Memory B cell (primary cell): ENCODE results near the gene NOX4.
"Not testable (repeated sequence)": the region's sequence is repeated elsewhere in the genome, so short reads cannot be mapped to it uniquely, and the experiment has no call there.

Experiments used
- ATAC-seq: fragments of 150-1000 bp; cut with Tn5 transposase; 2 replicates; pipeline ENCODE4 v1.10.0; 2021; ENCODE audit warnings: low read depth, mild to moderate bottlenecking, moderate library complexity
- DNase-seq, 2 donors: peaks; one replicate each; pipeline ENCODE4 v3.0.0; 2022; ENCODE audit warnings: low spot score in 2 of 2
- H3K27ac Mint-ChIP-seq: one replicate; pipeline ENCODE4 v1.8.0; 2022; ENCODE audit warnings: mild to moderate bottlenecking, moderate library complexity, mixed read lengths
- H3K27me3 Mint-ChIP-seq: one replicate; pipeline ENCODE4 v1.8.0; 2022; ENCODE audit warnings: mixed read lengths
- H3K36me3 Mint-ChIP-seq: one replicate; pipeline ENCODE4 v1.8.0; 2022; ENCODE audit warnings: mild to moderate bottlenecking, mixed read lengths
- H3K4me1 Mint-ChIP-seq: one replicate; pipeline ENCODE4 v1.8.0; 2022; ENCODE audit warnings: mixed read lengths
- H3K4me3 Mint-ChIP-seq: one replicate; pipeline ENCODE4 v1.8.0; 2022; ENCODE audit warnings: mild to moderate bottlenecking, moderate library complexity, mixed read lengths
- H3K9me3 Mint-ChIP-seq: one replicate; pipeline ENCODE4 v1.8.0; 2022; ENCODE audit warnings: mixed read lengths

The NOX4 gene

DNA sequence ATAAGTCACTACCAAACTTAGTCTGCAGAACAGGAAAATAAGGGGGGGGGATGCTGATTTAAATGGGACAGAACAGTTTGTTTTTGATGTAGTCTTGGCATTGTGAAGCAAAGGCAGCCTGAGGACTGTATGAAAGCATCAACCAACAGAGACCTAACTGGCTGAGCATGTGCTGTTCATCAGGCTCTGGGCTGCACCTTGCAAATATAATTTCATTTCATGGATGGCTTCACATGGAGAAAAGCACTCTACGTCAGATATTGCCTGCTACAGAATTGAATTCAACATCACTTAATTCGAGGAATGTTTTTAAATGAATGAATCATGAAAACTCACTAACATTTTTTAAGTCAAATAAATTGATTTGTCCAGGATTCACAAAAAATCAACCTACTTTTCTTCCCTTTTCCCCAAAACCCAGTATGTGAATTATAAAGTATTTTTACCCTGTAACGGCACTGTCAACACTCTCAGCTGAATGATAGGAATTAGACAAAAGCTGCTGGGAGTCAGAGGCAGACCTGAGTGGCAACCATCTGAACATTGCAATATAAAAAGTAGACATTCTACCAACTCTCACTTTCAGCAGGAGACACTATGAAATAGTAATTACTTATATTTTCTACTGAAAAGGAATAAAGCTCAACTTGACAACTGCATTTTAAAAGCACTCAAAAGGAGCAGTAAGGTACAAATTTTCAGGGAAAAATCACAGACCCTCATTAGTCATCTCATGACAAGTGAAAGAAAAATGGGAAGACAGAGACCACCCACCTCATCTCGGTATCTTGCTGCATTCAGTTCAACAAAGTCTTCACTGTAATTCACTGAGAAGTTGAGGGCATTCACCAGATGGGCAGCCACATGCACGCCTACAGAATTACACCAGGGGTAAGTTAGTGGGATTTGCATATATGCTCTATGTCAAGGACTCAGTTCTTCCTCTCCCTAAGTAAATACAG is 47.5 kb downstream of the NOX4 start:
- no peaks in the 10 kb centered on the region for H3K27me3 Mint-ChIP-seq
- peaks cover 3% of the 10 kb centered on the region for H3K9me3 Mint-ChIP-seq
- no peak overlapping the region for H3K4me3 Mint-ChIP-seq
- no peaks in the 10 kb centered on the region for H3K36me3 Mint-ChIP-seq
- DNase-seq (no peak), ATAC-seq (no peak)
- H3K4me1 Mint-ChIP-seq = no peaks in the 10 kb centered on the region
- no peak overlapping the region for H3K27ac Mint-ChIP-seq

GRCh38 chr11:89442801-89443200 is 48.4 kb downstream of the NOX4 start:
- Mint-ChIP-seq H3K27ac (no peak overlapping the region), H3K9me3 (peaks cover 3% of the 10 kb centered on the region), H3K36me3 (no peaks in the 10 kb centered on the region), H3K4me1 (no peaks in the 10 kb centered on the region), H3K27me3 (no peaks in the 10 kb centered on the region), H3K4me3 (no peak overlapping the region)
- DNase-seq (no peak), ATAC-seq (no peak)

GRCh38 chr11:89441606-89442005 is 49.6 kb downstream of the NOX4 start:
- no peaks in the 10 kb centered on the region for H3K4me1 Mint-ChIP-seq
- H3K27ac Mint-ChIP-seq = no peak overlapping the region
- H3K4me3 Mint-ChIP-seq = no peak overlapping the region
- peaks cover 1% of the 10 kb centered on the region for H3K9me3 Mint-ChIP-seq
- DNase-seq (no peak), ATAC-seq (no peak)
- H3K27me3 Mint-ChIP-seq = no peaks in the 10 kb centered on the region
- no peaks in the 10 kb centered on the region for H3K36me3 Mint-ChIP-seq

- Mint-ChIP-seq H3K27me3 (no peaks in the 10 kb centered on the region), H3K4me1 (no peaks in the 10 kb centered on the region), H3K9me3 (no peaks in the 10 kb centered on the region), H3K4me3 (no peak overlapping the region), H3K36me3 (no peaks in the 10 kb centered on the region), H3K27ac (no peak overlapping the region)
- no peak for ATAC-seq
- DNase-seq = no peak
Observed at GRCh38 chr11:89437317-89437716, 53.9 kb downstream of the NOX4 start.

- Mint-ChIP-seq H3K27ac (no peak overlapping the region), H3K27me3 (no peaks in the 10 kb centered on the region), H3K36me3 (no peaks in the 10 kb centered on the region), H3K9me3 (no peaks in the 10 kb centered on the region), H3K4me1 (no peaks in the 10 kb centered on the region), H3K4me3 (no peak overlapping the region)
- no peak for DNase-seq
- no peak for ATAC-seq
Observed at GRCh38 chr11:89436071-89436470, 55.1 kb downstream of the NOX4 start.

- no peak overlapping the region for H3K4me3 Mint-ChIP-seq
- DNase-seq (no peak), ATAC-seq (no peak)
- no peaks in the 10 kb centered on the region for H3K36me3 Mint-ChIP-seq
- H3K4me1 Mint-ChIP-seq = no peaks in the 10 kb centered on the region
- no peak overlapping the region for H3K27ac Mint-ChIP-seq
- H3K27me3 Mint-ChIP-seq = no peaks in the 10 kb centered on the region
- no peaks in the 10 kb centered on the region for H3K9me3 Mint-ChIP-seq
Observed at GRCh38 chr11:89433278-89433677, 57.9 kb downstream of the NOX4 start.

DNA sequence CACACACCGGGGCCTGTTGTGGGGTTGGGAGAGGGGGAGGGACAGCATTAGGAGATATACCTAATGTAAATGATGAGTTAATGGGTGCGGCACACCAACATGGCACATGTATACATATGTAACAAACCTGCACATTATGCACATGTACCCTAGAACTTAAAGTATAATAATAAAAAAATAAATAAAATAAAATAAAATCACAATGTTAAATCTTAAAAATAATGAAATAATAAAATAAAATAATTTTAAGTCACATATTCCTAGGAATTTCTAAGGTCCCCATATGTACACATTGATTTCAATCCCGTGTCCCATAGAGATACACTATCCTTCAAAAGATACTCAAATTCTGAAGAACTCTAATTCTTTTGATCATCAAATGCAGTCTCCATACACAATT is 59.0 kb downstream of the NOX4 start:
- H3K4me3 Mint-ChIP-seq, H3K36me3 Mint-ChIP-seq, H3K4me1 Mint-ChIP-seq, H3K27me3 Mint-ChIP-seq, H3K27ac Mint-ChIP-seq, ATAC-seq, DNase-seq, H3K9me3 Mint-ChIP-seq: not testable (repeated sequence)

DNA sequence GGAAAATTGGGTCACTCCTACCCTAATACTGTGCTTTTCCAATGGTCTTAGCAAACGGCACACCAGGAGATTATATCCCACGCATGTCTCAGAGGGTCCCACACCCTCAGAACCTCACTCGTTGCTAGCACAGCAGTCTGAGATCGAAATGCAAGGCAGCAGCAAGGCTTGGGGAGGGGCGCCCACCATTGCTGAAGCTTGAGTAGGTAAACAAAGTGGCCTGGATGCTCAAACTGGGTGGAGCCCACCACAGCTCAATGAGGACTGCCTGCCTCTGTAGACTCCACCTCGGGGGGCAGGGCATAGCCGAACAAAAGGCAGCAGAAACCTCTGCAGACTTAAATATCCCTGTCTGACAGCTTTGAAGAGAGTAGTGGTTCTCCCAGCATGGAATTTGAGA is 64.7 kb downstream of the NOX4 start:
- not testable (repeated sequence) for H3K9me3 Mint-ChIP-seq, H3K36me3 Mint-ChIP-seq, DNase-seq, H3K27ac Mint-ChIP-seq, H3K4me3 Mint-ChIP-seq, H3K27me3 Mint-ChIP-seq, ATAC-seq, H3K4me1 Mint-ChIP-seq

DNA sequence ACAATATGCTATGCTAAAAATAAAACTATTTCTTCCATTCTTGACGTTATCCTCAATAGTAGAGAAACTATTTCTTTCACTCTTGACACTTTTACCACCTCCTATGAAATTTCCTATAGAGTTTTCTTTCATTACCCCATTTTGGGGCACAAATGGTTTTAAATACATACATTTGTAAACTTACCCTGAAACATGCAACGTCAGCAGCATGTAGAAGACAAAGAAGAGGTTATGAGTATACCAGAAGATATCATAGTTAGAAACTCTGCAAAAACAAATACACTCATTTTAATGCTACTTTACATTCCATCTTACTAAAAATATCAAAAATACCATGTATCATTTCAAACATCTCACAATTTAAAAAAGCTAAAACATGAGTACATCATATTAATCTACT is 69.5 kb downstream of the NOX4 start:
- Mint-ChIP-seq H3K9me3 (no peaks in the 10 kb centered on the region), H3K27me3 (no peaks in the 10 kb centered on the region), H3K27ac (no peak overlapping the region), H3K4me1 (no peaks in the 10 kb centered on the region), H3K4me3 (no peak overlapping the region), H3K36me3 (no peaks in the 10 kb centered on the region)
- ATAC-seq (no peak), DNase-seq (no peak)

DNA sequence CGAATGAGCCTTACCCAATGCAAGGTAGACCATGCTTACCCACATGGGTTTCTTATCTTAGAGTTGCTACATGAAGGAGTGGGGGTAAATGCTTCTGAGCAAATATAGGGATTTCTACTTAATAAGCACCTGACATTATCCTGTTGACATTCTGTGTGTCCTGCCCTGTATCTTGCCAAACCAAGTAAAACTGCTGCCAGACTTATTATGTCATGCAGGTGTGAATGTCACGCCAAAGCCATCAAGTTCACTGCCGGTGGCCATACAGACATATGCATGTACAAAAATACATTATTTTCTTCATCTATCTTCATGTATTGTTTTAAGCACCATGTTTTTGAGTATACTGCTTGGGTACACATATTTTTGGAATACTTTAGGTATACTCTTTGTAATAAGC is 70.2 kb downstream of the NOX4 start:
- Mint-ChIP-seq H3K27me3 (no peaks in the 10 kb centered on the region), H3K27ac (no peak overlapping the region), H3K4me3 (no peak overlapping the region), H3K36me3 (no peaks in the 10 kb centered on the region), H3K9me3 (no peaks in the 10 kb centered on the region), H3K4me1 (no peaks in the 10 kb centered on the region)
- ATAC-seq (no peak), DNase-seq (no peak)

GRCh38 chr11:89416961-89417360 is 74.2 kb downstream of the NOX4 start:
- no peaks in the 10 kb centered on the region for H3K36me3 Mint-ChIP-seq
- DNase-seq (no peak), ATAC-seq (no peak)
- no peaks in the 10 kb centered on the region for H3K4me1 Mint-ChIP-seq
- H3K27ac Mint-ChIP-seq = no peak overlapping the region
- H3K9me3 Mint-ChIP-seq = peaks cover 4% of the 10 kb centered on the region
- no peaks in the 10 kb centered on the region for H3K27me3 Mint-ChIP-seq
- no peak overlapping the region for H3K4me3 Mint-ChIP-seq

DNA sequence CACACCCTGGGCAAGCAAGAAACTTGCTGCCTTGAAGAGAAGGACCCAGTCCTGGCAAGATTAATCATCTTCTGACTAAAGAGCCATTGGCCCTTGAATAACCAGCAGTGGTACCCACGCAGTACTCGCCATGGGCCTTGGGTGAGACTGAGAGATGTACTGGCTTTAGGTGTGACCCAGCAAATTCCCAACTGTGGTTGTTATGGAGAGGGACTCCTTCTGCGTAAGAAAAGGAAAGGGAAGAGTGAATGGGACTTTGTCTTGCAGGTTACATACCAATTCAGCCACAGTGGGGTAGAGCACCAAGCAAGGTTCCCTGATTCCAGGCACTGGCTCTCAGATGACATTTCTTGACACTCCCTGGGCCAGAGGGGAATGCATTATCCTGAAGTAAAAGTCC is 80.1 kb downstream of the NOX4 start:
- not testable (repeated sequence) for H3K27me3 Mint-ChIP-seq, ATAC-seq, H3K4me3 Mint-ChIP-seq, H3K36me3 Mint-ChIP-seq, H3K4me1 Mint-ChIP-seq, H3K9me3 Mint-ChIP-seq, H3K27ac Mint-ChIP-seq, DNase-seq

- not testable (repeated sequence) for H3K36me3 Mint-ChIP-seq, H3K27me3 Mint-ChIP-seq, H3K27ac Mint-ChIP-seq, H3K9me3 Mint-ChIP-seq, ATAC-seq, H3K4me1 Mint-ChIP-seq, DNase-seq, H3K4me3 Mint-ChIP-seq
Observed at GRCh38 chr11:89410666-89411065, 80.5 kb downstream of the NOX4 start.

- ATAC-seq, H3K9me3 Mint-ChIP-seq, H3K27ac Mint-ChIP-seq, H3K4me1 Mint-ChIP-seq, DNase-seq, H3K36me3 Mint-ChIP-seq, H3K4me3 Mint-ChIP-seq, H3K27me3 Mint-ChIP-seq: not testable (repeated sequence)
Observed at GRCh38 chr11:89408441-89408840, 82.7 kb downstream of the NOX4 start.

DNA sequence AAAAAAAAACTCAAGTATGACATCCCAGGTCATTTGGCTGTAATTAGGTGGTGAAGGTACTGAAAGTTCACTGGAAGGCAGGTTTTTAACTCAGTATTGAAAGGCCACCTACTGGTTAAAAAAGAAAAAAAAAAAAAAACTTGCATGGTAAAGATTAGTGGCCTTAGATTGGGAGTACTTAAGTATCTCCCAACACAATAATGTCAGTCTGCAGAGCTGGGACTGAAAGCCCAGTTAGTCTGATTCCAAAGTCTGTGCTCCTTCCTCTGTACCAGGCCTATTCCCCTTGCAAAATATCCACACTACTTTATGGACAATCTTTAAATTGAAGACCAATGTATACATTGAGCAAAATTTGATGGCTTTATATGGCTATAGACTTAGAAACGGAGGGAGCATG is 85.5 kb downstream of the NOX4 start:
- no peak for DNase-seq
- H3K36me3 Mint-ChIP-seq = no peaks in the 10 kb centered on the region
- H3K4me1 Mint-ChIP-seq = no peaks in the 10 kb centered on the region
- no peaks in the 10 kb centered on the region for H3K9me3 Mint-ChIP-seq
- ATAC-seq = no peak
- H3K4me3 Mint-ChIP-seq = no peak overlapping the region
- H3K27me3 Mint-ChIP-seq = no peaks in the 10 kb centered on the region
- H3K27ac Mint-ChIP-seq = no peak overlapping the region
